SK-N-DZ (cell line): ENCODE results near the gene RAPH1. TPM values are rescaled to one million over a fixed set of nuclear protein-coding genes. Genes with fewer than 3 reads are reported as not detected.

Source experiments
- DNase-seq: peaks from one replicate; pipeline ENCODE4 v3.0.0-alpha.2; 2015; ENCODE audit warnings: low spot score
- polyA plus RNA-seq, 2 experiments: library from polyadenylated mRNA; depleted of rRNA; stranded (reverse); fragments of >200 nt; gene quantifications; 2 replicates each; pipeline ENCODE4 v1.2.3, GENCODE V29; 2014

Gene RAPH1
- polyA plus RNA-seq (2014; cell fraction: cytosol; rRNA removed): 7.7 and 9.2 TPM in 2 replicates
- 6.4 and 11.2 TPM in 2 replicates for polyA plus RNA-seq (2014; cell fraction: nucleus; rRNA removed)

GRCh38 chr2:203535078-203535783, at the start of gene RAPH1:
Gene RAPH1 (minus strand): TSS chr2:203535301. CDS start chr2:203495353, 39,948 bp downstream.
- peak; percentile 79 for DNase-seq

DNA sequence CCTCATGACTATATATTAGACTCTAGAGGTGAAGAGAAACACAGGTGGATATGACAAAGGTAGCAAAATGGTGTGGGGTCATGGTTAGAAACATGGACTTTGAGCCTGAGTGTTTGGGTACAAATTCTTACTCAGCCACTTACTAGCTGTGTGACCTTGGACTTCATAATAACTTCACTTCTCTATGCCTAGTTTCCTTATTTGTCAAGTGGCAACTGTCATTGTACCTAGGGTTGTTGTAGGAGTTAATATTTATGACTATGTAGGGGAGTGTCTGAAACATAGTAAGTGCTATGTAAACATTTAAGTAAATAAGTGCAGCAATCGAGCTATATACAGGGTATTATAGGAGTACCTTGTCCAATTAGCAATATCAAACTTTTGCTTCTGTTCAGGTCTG, 49.7 kb upstream of the RAPH1 start:
- no peak for DNase-seq

DNA sequence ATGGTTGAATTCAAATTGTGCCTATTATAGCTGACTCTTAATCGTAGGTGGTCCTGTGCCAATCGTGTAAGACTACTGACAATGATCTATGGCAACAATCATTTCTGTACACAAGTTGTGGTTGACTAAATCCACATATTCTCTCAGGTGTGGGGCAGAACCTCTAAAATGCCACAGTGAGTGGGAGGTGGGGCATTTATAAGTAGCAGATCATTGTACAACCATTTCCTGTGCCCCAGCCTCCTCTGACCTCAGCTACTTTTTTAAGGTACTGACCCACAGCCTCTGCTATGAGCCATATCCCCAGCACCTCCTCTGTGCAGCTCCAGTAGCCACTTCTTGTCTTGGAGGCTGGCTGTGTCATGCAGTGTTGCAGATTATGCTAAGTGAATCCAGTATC, 48.6 kb upstream of the RAPH1 start:
- no peak for DNase-seq

GRCh38 chr2:203583084-203583695, 48.1 kb upstream of the RAPH1 start:
- no peak for DNase-seq

GRCh38 chr2:203582468-203582867, 47.4 kb upstream of the RAPH1 start:
- no peak for DNase-seq

DNA sequence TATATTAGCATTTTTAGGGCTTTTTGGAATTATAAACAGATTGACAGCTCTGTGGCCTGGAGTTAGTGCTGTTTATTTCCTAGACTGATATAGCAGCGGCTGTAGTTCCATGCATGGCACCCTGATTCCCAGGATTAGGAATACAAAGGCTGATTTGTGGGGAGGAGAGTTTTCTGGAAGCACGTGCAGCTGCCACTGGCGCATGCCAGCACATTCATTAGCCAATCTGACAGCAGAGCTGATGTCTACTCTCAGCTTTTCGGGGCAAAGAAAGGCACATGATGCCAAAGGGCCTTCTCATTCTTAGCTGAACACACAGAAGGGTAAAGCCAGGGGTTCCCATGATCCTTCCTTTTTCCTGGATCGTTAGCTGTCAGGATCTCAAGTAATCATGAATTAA, 45.7 kb upstream of the RAPH1 start:
- no peak for DNase-seq

- DNase-seq: no peak
These were observed 44.6 kb upstream of the RAPH1 start for GRCh38 chr2:203579730-203580129.

GRCh38 chr2:203578759-203579643, 43.9 kb upstream of the RAPH1 start:
- DNase-seq: no peak

- DNase-seq: no peak
These were observed 39.7 kb upstream of the RAPH1 start for GRCh38 chr2:203574824-203575223.

DNA sequence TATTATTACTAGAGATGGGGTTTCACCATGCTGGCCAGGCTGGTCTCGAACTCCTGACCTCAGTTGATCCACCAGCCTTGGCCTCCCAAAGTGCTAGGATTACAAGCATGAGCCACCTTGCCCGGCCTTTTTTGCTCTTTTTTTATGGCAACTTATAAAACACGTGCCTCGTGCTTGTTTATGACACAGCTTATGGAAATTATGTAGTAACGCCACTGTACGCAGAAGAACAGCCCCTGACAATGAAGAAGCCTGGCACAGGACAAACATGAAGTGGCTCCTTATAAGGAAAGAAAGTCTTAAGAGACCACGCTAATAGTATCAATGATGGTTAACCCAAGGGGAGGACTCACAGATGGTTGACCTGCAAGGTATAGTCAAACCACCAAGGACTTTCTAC, 37.2 kb upstream of the RAPH1 start:
- DNase-seq: no peak

DNA sequence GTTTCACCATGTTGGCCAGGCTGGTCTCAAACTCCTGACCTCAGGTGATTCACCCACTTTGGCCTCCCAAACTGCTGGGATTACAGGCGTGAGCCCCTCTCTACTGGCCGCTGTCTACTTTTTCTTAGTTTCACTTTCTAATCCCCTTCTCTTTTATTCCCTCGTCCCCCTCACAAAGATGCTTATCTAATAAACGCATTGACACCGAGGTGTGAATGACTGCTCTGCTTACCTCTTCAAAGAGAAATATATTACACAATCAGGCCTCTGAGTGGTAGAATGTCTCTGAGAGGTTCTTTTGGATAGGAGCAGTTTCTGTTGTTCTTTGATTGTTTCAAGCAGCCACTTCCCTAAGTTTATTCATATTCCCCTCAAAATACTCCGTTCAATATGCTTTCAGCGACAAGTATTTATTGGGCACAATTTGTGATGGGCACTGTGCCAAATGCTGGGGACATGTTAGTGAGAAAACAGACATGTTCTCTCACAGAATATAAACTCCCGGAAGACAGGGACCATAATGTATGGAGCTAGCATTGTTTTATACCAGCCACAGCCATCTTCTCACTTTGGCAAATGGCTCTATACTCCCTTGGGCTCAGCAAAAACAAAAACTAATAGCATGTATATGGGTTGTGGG, 34.7 kb upstream of the RAPH1 start:
- DNase-seq: no peak

DNA sequence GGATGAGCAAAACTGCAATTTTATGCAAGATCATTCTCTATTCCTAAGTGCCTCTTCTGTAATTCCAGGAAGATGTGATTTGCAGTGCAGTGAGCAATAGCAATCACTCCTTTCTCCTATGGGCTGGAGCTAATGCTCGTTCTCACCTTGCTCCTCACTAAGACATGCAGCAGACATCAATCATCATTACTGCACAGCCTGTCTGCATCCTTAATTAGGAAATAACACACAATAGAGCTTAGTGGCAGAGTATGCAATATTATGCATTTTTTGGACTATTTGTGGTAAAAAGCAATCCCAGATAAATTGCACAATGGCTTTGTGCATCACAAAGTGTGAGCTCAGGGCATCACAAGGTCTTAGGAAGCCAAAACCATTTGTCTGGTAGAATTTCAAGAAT, 32.6 kb upstream of the RAPH1 start:
- DNase-seq: no peak

DNA sequence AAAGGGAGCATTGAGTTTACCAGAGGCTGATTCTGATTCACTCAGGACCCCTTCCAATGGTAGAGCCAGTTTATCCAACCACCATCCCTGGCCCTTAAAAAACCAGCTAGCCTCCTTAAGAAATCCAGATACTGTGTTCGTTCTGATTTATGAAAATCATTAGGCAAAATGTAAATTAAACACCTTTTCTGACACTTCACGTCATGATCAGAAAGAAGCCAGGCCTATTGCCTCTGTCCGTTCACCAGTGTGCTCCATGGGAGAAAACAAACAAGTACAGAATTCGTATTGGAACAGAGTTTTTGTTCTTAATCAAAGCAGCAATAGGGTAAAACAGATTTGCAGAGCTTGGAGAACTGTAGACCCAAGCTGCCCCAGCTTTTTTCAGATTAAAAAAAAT, 31.1 kb upstream of the RAPH1 start:
- DNase-seq: no peak

GRCh38 chr2:203565076-203565475, 30.0 kb upstream of the RAPH1 start:
- peak; percentile 26 for DNase-seq

GRCh38 chr2:203562268-203562667, 27.2 kb upstream of the RAPH1 start:
- DNase-seq: no peak

- no peak for DNase-seq
These were observed 24.5 kb upstream of the RAPH1 start for GRCh38 chr2:203559641-203560040.

- DNase-seq: no peak
These were observed 18.7 kb upstream of the RAPH1 start for GRCh38 chr2:203553784-203554183.

DNA sequence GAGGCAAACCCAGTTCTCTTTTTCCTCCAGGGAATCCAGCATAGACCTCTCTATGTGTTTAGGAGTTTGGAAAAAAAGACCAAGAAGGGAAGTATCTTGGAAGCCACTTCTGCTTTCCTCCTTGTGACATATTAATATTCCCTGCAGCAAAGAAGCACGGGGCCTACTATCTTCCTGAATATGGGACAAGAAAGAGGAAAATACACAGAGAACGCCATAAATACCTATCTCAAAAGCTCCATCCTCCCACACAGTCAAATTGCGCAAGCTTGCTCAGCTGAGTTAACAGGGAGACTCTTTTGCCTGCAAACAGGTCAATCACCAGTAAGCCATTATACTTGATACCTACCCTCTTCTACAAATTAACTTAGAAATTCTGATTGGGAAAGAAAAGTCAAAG, 16.7 kb upstream of the RAPH1 start:
- DNase-seq: no peak

DNA sequence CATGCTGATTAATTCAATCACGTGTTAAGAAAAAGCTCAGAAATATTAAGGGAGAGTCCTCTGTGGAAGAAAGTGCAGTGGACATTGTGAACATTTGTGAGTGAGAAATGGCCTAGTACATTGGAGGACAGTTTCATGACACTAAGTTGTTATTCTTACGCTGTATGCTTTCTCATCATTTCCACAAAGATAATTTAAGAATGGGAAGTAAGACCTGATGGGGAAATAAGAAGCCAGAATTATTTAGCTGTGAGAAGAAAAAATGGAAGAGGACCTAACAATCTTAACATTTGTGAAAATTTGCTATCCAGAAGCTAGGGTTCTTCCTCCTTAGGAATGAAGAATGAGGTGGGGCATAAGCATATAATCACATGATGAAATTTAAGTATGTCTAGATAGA, 15.2 kb upstream of the RAPH1 start:
- no peak for DNase-seq

GRCh38 chr2:203549406-203549805, 14.3 kb upstream of the RAPH1 start:
- DNase-seq: no peak

GRCh38 chr2:203548887-203549286, 13.8 kb upstream of the RAPH1 start:
- DNase-seq: no peak

DNA sequence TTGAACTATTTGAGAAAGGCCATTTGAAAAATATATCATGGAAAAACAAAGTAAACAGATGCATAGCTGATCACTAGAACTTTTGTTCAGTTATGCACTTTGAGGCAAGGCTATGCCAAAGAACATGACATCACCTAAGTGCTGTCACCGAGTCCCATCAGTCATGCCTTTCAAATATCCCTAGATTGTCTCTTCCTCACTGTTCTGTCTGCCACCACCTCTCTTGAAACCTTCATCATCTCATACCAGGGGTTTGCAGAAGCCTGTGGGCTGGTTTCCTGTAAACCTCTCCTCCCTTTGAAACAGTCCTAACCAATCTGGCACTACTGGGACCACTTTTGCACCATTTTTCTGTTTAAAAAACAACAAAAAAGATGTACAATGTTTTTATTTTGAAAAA, 12.3 kb upstream of the RAPH1 start:
- no peak for DNase-seq
